Trophoblast cell (in vitro differentiated cells and primary cell): ENCODE data around the gene MLYCD.
"Not testable (repeated sequence)": the region's sequence is repeated elsewhere in the genome, so short reads cannot be mapped to it uniquely, and the experiment has no call there.

Experiments used
- DNase-seq, 2 donors: peaks; one replicate each; pipeline ENCODE4 v3.0.0-alpha.2; 2016
- H2AFZ ChIP-seq: 2 replicates; pipeline ENCODE4 v1.6.1; 2013; ENCODE audit warnings: low read length, moderate library complexity, mild to moderate bottlenecking; ENCODE audit not compliant: insufficient read depth, poor library complexity
- H2AK5ac ChIP-seq: 2 replicates; pipeline ENCODE4 v1.6.1; 2013; ENCODE audit warnings: mild to moderate bottlenecking, low read length
- H2BK120ac ChIP-seq: 2 replicates; pipeline ENCODE4 v1.6.1; 2013; ENCODE audit warnings: low read length, mild to moderate bottlenecking, moderate library complexity; ENCODE audit not compliant: insufficient read depth, poor library complexity
- H2BK12ac ChIP-seq: 2 replicates; pipeline ENCODE4 v1.6.1; 2013; ENCODE audit warnings: mild to moderate bottlenecking, low read length, moderate library complexity
- H2BK5ac ChIP-seq: 2 replicates; pipeline ENCODE4 v1.6.1; 2013; ENCODE audit warnings: low read length, low read depth, moderate library complexity, mild to moderate bottlenecking; ENCODE audit not compliant: poor library complexity
- H3K14ac ChIP-seq: 2 replicates; pipeline ENCODE4 v1.6.1; 2013; ENCODE audit warnings: mild to moderate bottlenecking, low read length
- H3K18ac ChIP-seq: 2 replicates; pipeline ENCODE4 v1.6.1; 2013; ENCODE audit warnings: mild to moderate bottlenecking, low read length
- H3K23ac ChIP-seq: 2 replicates; pipeline ENCODE4 v1.6.1; 2013; ENCODE audit warnings: low read length
- H3K27ac ChIP-seq: 2 replicates; pipeline ENCODE4 v1.5.1; 2013; ENCODE audit warnings: low read depth, mild to moderate bottlenecking, inconsistent platforms, low read length, moderate library complexity
- H3K27me3 ChIP-seq: 2 replicates; pipeline ENCODE4 v1.6.1; 2013; ENCODE audit warnings: inconsistent platforms, mild to moderate bottlenecking, low read length, moderate library complexity; ENCODE audit not compliant: insufficient read depth
- H3K36me3 ChIP-seq, 2 experiments: 1 replicate in 1 of 2; 2 replicates in 1 of 2; pipeline ENCODE4 v1.6.1; 2013; ENCODE audit warnings: low read length in 2 of 2, mild to moderate bottlenecking in 2 of 2, moderate library complexity in 1 of 2; ENCODE audit not compliant: insufficient read depth in 2 of 2, control insufficient read depth in 1 of 2
- H3K4ac ChIP-seq: 2 replicates; pipeline ENCODE4 v1.6.1; 2013; ENCODE audit warnings: low read depth, mild to moderate bottlenecking, low read length, moderate library complexity
- H3K4me1 ChIP-seq, 2 experiments: 1 replicate in 1 of 2; 2 replicates in 1 of 2; pipeline ENCODE4 v1.6.1; 2013; ENCODE audit warnings: low read length in 2 of 2, mild to moderate bottlenecking in 2 of 2, moderate library complexity in 1 of 2; ENCODE audit not compliant: insufficient read depth in 2 of 2, control insufficient read depth in 1 of 2
- H3K4me2 ChIP-seq: 2 replicates; pipeline ENCODE4 v1.6.1; 2013; ENCODE audit warnings: inconsistent platforms, mild to moderate bottlenecking, low read length, moderate library complexity
- H3K4me3 ChIP-seq: 2 replicates; pipeline ENCODE4 v1.5.1; 2013; ENCODE audit warnings: mild to moderate bottlenecking, low read depth, low read length, inconsistent platforms
- H3K79me1 ChIP-seq: one replicate; pipeline ENCODE4 v1.6.1; 2013; ENCODE audit warnings: low read length
- H3K79me2 ChIP-seq: 2 replicates; pipeline ENCODE4 v1.6.1; 2013; ENCODE audit warnings: low read length, mild to moderate bottlenecking; ENCODE audit not compliant: control insufficient read depth, insufficient read depth, poor library complexity
- H3K9ac ChIP-seq: 2 replicates; pipeline ENCODE4 v1.6.1; 2013; ENCODE audit warnings: mild to moderate bottlenecking, low read length
- H3K9me3 ChIP-seq: 2 replicates; pipeline ENCODE4 v1.6.1; 2013; ENCODE audit warnings: low read depth, mild to moderate bottlenecking, control low read depth, inconsistent platforms, low read length; ENCODE audit not compliant: insufficient read depth
- H4K12ac ChIP-seq: 2 replicates; pipeline ENCODE4 v1.6.1; 2013; ENCODE audit warnings: low read depth, mild to moderate bottlenecking, low read length, moderate library complexity
- H4K8ac ChIP-seq: 2 replicates; pipeline ENCODE4 v1.6.1; 2013; ENCODE audit warnings: low read depth, mild to moderate bottlenecking, low read length, moderate library complexity
- H4K91ac ChIP-seq: one replicate; pipeline ENCODE4 v1.6.1; 2013; ENCODE audit warnings: low read depth, mild to moderate bottlenecking, low read length, moderate library complexity
- WGBS: extraction: QIAGEN DNeasy Blood & Tissue Kit; methylation state at CpG from one replicate; pipeline ENCODE4 v1.1.7; 2013; ENCODE audit warnings: missing lambda C conversion rate; ENCODE audit not compliant: insufficient read length, insufficient coverage; ENCODE audit errors: extremely low coverage; 5-methylcytosine and 5-hydroxymethylcytosine counted together

Gene MLYCD

GRCh38 chr16:83948914-83949723 lies 50.2 kb downstream of the MLYCD start:
- Histone ChIP-seq H3K4me2 (no peak overlapping the region), H3K27me3 (no peaks in the 10 kb centered on the region), H4K91ac (no peak overlapping the region), H2BK5ac (no peak overlapping the region), H3K79me2 (peaks cover 2% of the 10 kb centered on the region), H3K4ac (no peak overlapping the region), H2AFZ (no peak overlapping the region), H3K27ac (no peak overlapping the region), H3K9me3 (peaks cover 3% of the 10 kb centered on the region), H3K18ac (no peak overlapping the region), H3K79me1 (peaks cover 5% of the 10 kb centered on the region), H3K36me3 (no peaks in the 10 kb centered on the region), H3K14ac (no peak overlapping the region), H4K12ac (no peak overlapping the region), H3K4me3 (no peak overlapping the region), H2AK5ac (no peak overlapping the region), H2BK120ac (no peak overlapping the region), H3K4me1 (peaks cover 5 to 10% of the 10 kb centered on the region in 2 experiments), H2BK12ac (no peak overlapping the region), H3K9ac (no peak overlapping the region), H3K23ac (no peak overlapping the region), H4K8ac (no peak overlapping the region)
- DNase-seq = no peak
- no CpG with 5 or more reads among the region's 13 CpGs for WGBS

- H4K8ac ChIP-seq = no peak overlapping the region
- H3K14ac ChIP-seq = no peak overlapping the region
- no peak overlapping the region for H2BK12ac ChIP-seq
- H4K91ac ChIP-seq = no peak overlapping the region
- H3K27me3 ChIP-seq = no peaks in the 10 kb centered on the region
- H2AK5ac ChIP-seq = no peak overlapping the region
- no peak overlapping the region for H3K4me2 ChIP-seq
- WGBS = no CpG with 5 or more reads among the region's 5 CpGs
- no peak overlapping the region for H3K4ac ChIP-seq
- H3K36me3 ChIP-seq = no peaks in the 10 kb centered on the region
- no peak overlapping the region for H2BK120ac ChIP-seq
- no peak overlapping the region for H2AFZ ChIP-seq
- no peak overlapping the region for H3K9ac ChIP-seq
- no peak overlapping the region for H4K12ac ChIP-seq
- H3K4me1 ChIP-seq = peaks cover 6 to 13% of the 10 kb centered on the region in 2 experiments
- no peak for DNase-seq
- no peak overlapping the region for H3K27ac ChIP-seq
- peaks cover 5% of the 10 kb centered on the region for H3K79me1 ChIP-seq
- no peak overlapping the region for H3K23ac ChIP-seq
- H2BK5ac ChIP-seq = no peak overlapping the region
- no peak overlapping the region for H3K4me3 ChIP-seq
- no peak overlapping the region for H3K18ac ChIP-seq
- H3K9me3 ChIP-seq = peaks cover 3% of the 10 kb centered on the region
- H3K79me2 ChIP-seq = peaks cover 2% of the 10 kb centered on the region
Measured at GRCh38 chr16:83949724-83950001, 50.7 kb downstream of the MLYCD start.

DNA sequence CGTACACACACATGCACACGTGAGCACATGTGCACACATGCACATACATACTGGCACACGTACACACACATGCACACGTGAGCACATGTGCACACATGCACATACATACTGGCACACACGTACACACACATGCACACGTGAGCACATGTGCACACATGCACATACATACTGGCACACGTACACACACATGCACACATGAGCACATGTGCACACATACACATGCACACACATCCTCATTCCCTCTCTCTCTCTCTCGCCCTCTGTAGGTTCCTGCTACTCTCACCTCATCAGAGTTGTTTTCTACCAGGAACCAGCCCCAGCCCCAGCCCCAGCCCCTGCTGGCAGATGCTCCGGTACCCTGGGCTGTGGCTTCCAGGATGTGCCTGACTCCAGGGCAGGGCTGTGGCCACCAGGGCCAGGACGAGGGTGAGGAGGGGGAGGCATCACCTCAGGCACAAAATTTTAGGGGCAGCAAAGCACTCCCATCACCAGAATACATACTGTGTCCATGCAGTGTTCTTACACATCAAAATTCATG lies 52.0 kb downstream of the MLYCD start:
- not testable (repeated sequence) for H3K36me3 ChIP-seq, H4K12ac ChIP-seq, H3K4me3 ChIP-seq, H3K79me2 ChIP-seq, H3K27me3 ChIP-seq, H3K27ac ChIP-seq, H3K4ac ChIP-seq, H2BK5ac ChIP-seq, H3K9me3 ChIP-seq, H3K23ac ChIP-seq, H3K9ac ChIP-seq, H3K14ac ChIP-seq, H3K79me1 ChIP-seq, H3K18ac ChIP-seq, H4K8ac ChIP-seq, H2BK12ac ChIP-seq, H3K4me2 ChIP-seq, H2AK5ac ChIP-seq, H2BK120ac ChIP-seq, H2AFZ ChIP-seq, DNase-seq, H4K91ac ChIP-seq
- WGBS = no CpG with 5 or more reads among the region's 10 CpGs
- peaks cover 9 to 16% of the 10 kb centered on the region in 2 experiments for H3K4me1 ChIP-seq

DNA sequence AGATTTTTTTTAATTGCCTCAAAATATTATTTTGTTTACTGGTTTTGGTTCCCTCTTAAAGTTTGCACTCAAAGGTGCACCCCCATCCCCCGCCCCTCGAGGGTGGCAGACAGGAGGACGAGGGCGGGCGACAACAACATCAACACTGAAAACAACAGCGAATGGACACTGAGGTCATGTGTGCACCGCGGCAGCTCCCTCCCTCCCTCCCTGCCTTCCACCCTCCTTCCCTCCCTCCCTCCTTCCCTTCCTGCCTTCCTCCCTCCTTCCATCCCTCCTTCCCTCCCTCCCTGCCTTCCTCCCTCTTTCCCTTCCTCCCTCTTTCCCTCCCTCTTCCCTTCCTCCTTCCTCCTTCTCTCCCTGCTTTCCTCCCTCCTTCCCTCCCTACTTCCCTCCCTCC lies 52.6 kb downstream of the MLYCD start:
- WGBS = no CpG with 5 or more reads among the region's 8 CpGs
- Histone ChIP-seq H3K4me3 (no peak overlapping the region), H2BK5ac (no peak overlapping the region)

More for the DNA sequence above, 52.6 kb downstream of the MLYCD start:
- H3K36me3 ChIP-seq = no peaks in the 10 kb centered on the region
- H3K23ac ChIP-seq = no peak overlapping the region
- no peak overlapping the region for H2BK120ac ChIP-seq
- no peak overlapping the region for H4K8ac ChIP-seq
- H3K9ac ChIP-seq = no peak overlapping the region
- H3K79me1 ChIP-seq = peaks cover 5% of the 10 kb centered on the region
- H2AK5ac ChIP-seq = no peak overlapping the region
- no peak overlapping the region for H3K4ac ChIP-seq
- H3K79me2 ChIP-seq = peaks cover 2% of the 10 kb centered on the region
- H3K27ac ChIP-seq = no peak overlapping the region
- no peak overlapping the region for H3K14ac ChIP-seq
- H3K4me1 ChIP-seq = peaks cover 9 to 16% of the 10 kb centered on the region in 2 experiments
- H4K12ac ChIP-seq = no peak overlapping the region
- H2AFZ ChIP-seq = no peak overlapping the region
- H3K9me3 ChIP-seq = peaks cover 3% of the 10 kb centered on the region
- H3K18ac ChIP-seq = no peak overlapping the region
- no peak overlapping the region for H2BK12ac ChIP-seq
- no peaks in the 10 kb centered on the region for H3K27me3 ChIP-seq
- H3K4me2 ChIP-seq = no peak overlapping the region
- DNase-seq = no peak
- no peak overlapping the region for H4K91ac ChIP-seq
